ENCODE data around the gene C2CD4D. TPM values are rescaled to one million over a fixed set of nuclear protein-coding genes. Genes with fewer than 3 reads are reported as not detected.

Gene C2CD4D
- total and polyA plus RNA-seq, 2 of the 13 experiments (the other 11 are each of a cell fraction or from before 2014, with no cell fraction given) = not detected

DNA sequence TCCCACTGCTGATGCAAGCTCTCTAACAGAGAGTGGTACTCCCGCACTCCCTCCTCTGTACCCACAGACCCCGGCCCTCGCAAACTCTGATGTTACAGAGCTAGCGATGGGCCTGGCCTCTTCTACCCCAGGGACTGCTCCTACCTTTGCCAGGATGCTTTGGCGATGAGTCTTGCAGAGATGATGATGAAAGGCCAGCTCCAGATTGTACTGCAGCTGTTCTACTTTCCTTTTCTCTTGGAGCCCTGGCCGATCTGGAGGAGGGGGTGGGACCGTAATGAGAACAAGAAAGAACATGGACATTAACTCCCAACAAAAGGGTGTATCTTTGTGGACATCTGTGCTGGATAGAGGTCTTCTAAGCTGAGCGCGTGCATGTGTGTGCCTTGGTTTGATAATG lies 28.4 kb downstream of the C2CD4D start (continued):
- TF ChIP-seq, protein P1, sequence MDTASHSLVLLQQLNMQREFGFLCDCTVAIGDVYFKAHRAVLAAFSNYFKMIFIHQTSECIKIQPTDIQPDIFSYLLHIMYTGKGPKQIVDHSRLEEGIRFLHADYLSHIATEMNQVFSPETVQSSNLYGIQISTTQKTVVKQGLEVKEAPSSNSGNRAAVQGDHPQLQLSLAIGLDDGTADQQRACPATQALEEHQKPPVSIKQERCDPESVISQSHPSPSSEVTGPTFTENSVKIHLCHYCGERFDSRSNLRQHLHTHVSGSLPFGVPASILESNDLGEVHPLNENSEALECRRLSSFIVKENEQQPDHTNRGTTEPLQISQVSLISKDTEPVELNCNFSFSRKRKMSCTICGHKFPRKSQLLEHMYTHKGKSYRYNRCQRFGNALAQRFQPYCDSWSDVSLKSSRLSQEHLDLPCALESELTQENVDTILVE (CRISPR knock-in tag; IDR thresholded peaks at IDR 0.05) = no peak
- TF ChIP-seq RFXANK (CRISPR knock-in tag; IDR thresholded peaks at IDR 0.05) = no peak
- no peak for TF ChIP-seq ZBTB8A (CRISPR knock-in tag; IDR thresholded peaks at IDR 0.05; ENCODE audit: borderline replicate concordance, low read depth)

DNA sequence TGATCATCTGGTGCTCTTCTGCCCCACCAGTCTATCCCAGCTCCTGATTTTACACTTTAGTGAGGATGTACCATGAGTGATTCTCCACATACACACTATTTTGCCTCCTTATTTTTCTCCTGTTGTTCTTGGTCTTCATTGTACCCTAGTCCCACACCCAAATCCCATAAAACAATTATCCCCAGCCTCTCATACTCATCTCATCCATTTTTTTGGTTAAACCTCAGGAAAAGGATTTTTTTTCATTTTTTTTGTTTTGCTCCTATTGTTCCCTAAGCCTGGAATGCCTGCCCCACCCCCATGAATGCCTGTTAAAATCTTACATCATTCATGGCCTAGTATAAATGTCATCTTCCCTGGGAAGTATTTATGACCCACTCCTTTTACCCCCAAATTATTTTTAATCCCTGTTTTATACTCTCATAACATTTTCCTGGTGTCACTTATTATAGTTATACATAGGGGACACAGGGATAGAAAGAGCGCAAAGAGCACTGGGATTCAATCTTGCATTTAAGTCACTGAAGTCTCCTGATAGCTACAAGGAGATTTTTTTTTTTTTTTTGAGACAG lies 29.5 kb downstream of the C2CD4D start:
- H3K4me3 ChIP-seq (replicated peaks in 1 of 3; ENCODE audit: insufficient read depth in 1 of 3, low read depth in 2 of 3, low read length in 3 of 3) = no peak overlapping the region
- in situ Hi-C loops (cut with HindIII; ENCODE audit: extremely low pct_ligation_motif_present, low pct_unique_long_range_greater_than_20kb) = no loop called here
- peaks cover 11% of the 10 kb centered on the region; the same call in 1 of the 2 replicates for H3K4me1 ChIP-seq (ENCODE audit: insufficient read depth, low read length)
- H3K9ac ChIP-seq (ENCODE audit: insufficient read depth, low read depth, low read length) = no peak overlapping the region
- intact Hi-C loops (cut with micrococcal nuclease; ENCODE audit: unreplicated experiment) = no loop called here
- H3K9me3 ChIP-seq (ENCODE audit: low read length) = no peaks in the 10 kb centered on the region
- FAIRE-seq (no peak), DNase-seq (ENCODE audit: low spot score) (no peak), ATAC-seq (no peak)
- no peaks in the 10 kb centered on the region for H3K79me2 ChIP-seq (ENCODE audit: insufficient read depth, low read length)
- no peak overlapping the region for H3K4me2 ChIP-seq (ENCODE audit: low read depth, low read length)
- no peaks in the 10 kb centered on the region for H3K27me3 ChIP-seq (ENCODE audit: control insufficient read depth in 1 of 2, insufficient read depth in 2 of 2, low read length in 2 of 2)
- H2AFZ ChIP-seq (ENCODE audit: low read length) = no peak overlapping the region
- TF ChIP-seq KLF16 (CRISPR knock-in tag; IDR thresholded peaks at IDR 0.05) (no peak), GATA4 (IDR thresholded peaks at IDR 0.05; ENCODE audit: borderline replicate concordance, low read depth) (no peak), KMT2A (CRISPR knock-in tag; IDR thresholded peaks at IDR 0.05) (no peak), TP53 (CRISPR knock-in tag; conservative IDR thresholded peaks at IDR 0.05) (no peak), NR2F1 (CRISPR knock-in tag; IDR thresholded peaks at IDR 0.05) (no peak), ZNF446 (CRISPR knock-in tag; IDR thresholded peaks at IDR 0.05) (no peak), BHLHE40 (IDR thresholded peaks at IDR 0.05; ENCODE audit: low read length) (no peak), JUND (CRISPR knock-in tag; IDR thresholded peaks at IDR 0.05) (no peak), ZFP1 (CRISPR knock-in tag; IDR thresholded peaks at IDR 0.05) (no peak)
- TF ChIP-seq, protein P2, sequence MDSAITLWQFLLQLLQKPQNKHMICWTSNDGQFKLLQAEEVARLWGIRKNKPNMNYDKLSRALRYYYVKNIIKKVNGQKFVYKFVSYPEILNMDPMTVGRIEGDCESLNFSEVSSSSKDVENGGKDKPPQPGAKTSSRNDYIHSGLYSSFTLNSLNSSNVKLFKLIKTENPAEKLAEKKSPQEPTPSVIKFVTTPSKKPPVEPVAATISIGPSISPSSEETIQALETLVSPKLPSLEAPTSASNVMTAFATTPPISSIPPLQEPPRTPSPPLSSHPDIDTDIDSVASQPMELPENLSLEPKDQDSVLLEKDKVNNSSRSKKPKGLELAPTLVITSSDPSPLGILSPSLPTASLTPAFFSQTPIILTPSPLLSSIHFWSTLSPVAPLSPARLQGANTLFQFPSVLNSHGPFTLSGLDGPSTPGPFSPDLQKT (CRISPR knock-in tag; IDR thresholded peaks at IDR 0.05; ENCODE audit: borderline replicate concordance) = no peak
- TF ChIP-seq, protein P3, sequence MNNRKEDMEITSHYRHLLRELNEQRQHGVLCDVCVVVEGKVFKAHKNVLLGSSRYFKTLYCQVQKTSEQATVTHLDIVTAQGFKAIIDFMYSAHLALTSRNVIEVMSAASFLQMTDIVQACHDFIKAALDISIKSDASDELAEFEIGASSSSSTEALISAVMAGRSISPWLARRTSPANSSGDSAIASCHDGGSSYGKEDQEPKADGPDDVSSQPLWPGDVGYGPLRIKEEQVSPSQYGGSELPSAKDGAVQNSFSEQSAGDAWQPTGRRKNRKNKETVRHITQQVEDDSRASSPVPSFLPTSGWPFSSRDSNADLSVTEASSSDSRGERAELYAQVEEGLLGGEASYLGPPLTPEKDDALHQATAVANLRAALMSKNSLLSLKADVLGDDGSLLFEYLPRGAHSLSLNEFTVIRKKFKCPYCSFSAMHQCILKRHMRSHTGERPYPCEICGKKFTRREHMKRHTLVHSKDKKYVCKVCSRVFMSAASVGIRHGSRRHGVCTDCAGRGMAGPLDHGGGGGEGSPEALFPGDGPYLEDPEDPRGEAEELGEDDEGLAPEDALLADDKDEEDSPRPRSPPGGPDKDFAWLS (CRISPR knock-in tag; IDR thresholded peaks at IDR 0.05; ENCODE audit: borderline replicate concordance) = no peak
- ChIA-PET CTCF (ENCODE audit: low intra/inter-chr PET ratio, low total read pairs) (no interaction called here), POLR2A (no interaction called here)
- no peaks in the 10 kb centered on the region for H4K20me1 ChIP-seq (ENCODE audit: insufficient read depth, low read length)
- H3K27ac ChIP-seq (ENCODE audit: extremely low read length, insufficient read depth, low read length) = no peak overlapping the region
- no peaks in the 10 kb centered on the region for H3K36me3 ChIP-seq (replicated peaks in 1 of 2; ENCODE audit: control insufficient read depth in 1 of 2, insufficient read depth in 2 of 2, low read length in 2 of 2)
- BruUV-seq (replicated peaks) = no TSS peak
- 100% methylated on average over 1 of the region's 1 CpG for WGBS (ENCODE audit: low lambda C conversion rate)

Measured in HepG2 (cell line).